PC-3 (cell line): ENCODE measurements around the gene PRSS33. TPM values are rescaled to one million over a fixed set of nuclear protein-coding genes. Genes with fewer than 3 reads are reported as not detected.

ENCODE experiments used
- ATAC-seq: fragments of 200-7000 bp; cut with Tn5 transposase; 2 replicates; pipeline ENCODE4 v1.9.1; 2020; ENCODE audit warnings: mild to moderate bottlenecking, moderate library complexity
- BruUV-seq: library from RNA; stranded (reverse); fragments of 400-500 nt; replicated peaks from 2 replicates; lab custom pipeline; 2021; lab: Mats Ljungman, UMichigan
- CTCF ChIA-PET: fragments of 300-600 bp; sonication (Branson Sonifier 250); formaldehyde crosslinking; loops from one replicate; lab custom pipeline; 2022; ENCODE audit warnings: antibody characterized with exemption; lab: Charles Lee
- POLR2A ChIA-PET: fragments of 300-600 bp; sonication (Branson Sonifier 250); formaldehyde crosslinking; loops from one replicate; lab custom pipeline; 2022; ENCODE audit warnings: antibody characterized with exemption; ENCODE audit not compliant: unreplicated experiment; lab: Charles Lee
- DNase-seq: peaks from one replicate; pipeline ENCODE4 v3.0.0-alpha.2; 2015
- H2AFZ ChIP-seq: fragments of 300-600 bp; sonication (generic); 2 replicates; pipeline ENCODE4 v1.6.0; 2016; ENCODE audit warnings: antibody characterized with exemption, low read length
- H3F3A ChIP-seq: fragments of 300-600 bp; sonication (generic); one replicate; pipeline ENCODE4 v1.6.0; 2017; ENCODE audit warnings: antibody characterized with exemption, low read length, control low read depth, mild to moderate bottlenecking; ENCODE audit not compliant: unreplicated experiment
- H3K27ac ChIP-seq: fragments of 300-600 bp; sonication (generic); 2 replicates; pipeline ENCODE4 v1.5.1; 2016; ENCODE audit warnings: mild to moderate bottlenecking, low read length
- H3K27me3 ChIP-seq: fragments of 300-600 bp; sonication (generic); 2 replicates; pipeline ENCODE4 v1.6.1; 2016; ENCODE audit warnings: low read length, mixed read lengths
- H3K36me3 ChIP-seq: fragments of 300-600 bp; sonication (generic); 2 replicates; pipeline ENCODE4 v1.6.1; 2016; ENCODE audit warnings: low read depth, mixed run types, low read length, mixed read lengths
- H3K4me1 ChIP-seq: fragments of 300-600 bp; sonication (generic); 2 replicates; pipeline ENCODE4 v1.5.1; 2016; ENCODE audit warnings: low read length; ENCODE audit not compliant: insufficient read depth
- H3K4me2 ChIP-seq: fragments of 300-600 bp; sonication (generic); 2 replicates; pipeline ENCODE4 v1.6.0; 2016; ENCODE audit warnings: low read length
- H3K4me3 ChIP-seq: fragments of 300-600 bp; sonication (generic); 2 replicates; pipeline ENCODE4 v1.5.1; 2016; ENCODE audit warnings: mild to moderate bottlenecking, low read length, mixed read lengths
- H3K79me2 ChIP-seq: fragments of 300-600 bp; sonication (generic); 2 replicates; pipeline ENCODE4 v1.6.1; 2017; ENCODE audit warnings: low read length, mixed read lengths
- H3K9ac ChIP-seq: fragments of 300-600 bp; sonication (generic); 2 replicates; pipeline ENCODE4 v1.6.0; 2016; ENCODE audit warnings: mild to moderate bottlenecking, low read length
- H3K9me2 ChIP-seq: fragments of 300-600 bp; sonication (generic); replicated peaks from 2 replicates; pipeline ENCODE4 v1.6.1; 2016; ENCODE audit warnings: mixed run types, low read length, mixed read lengths
- H3K9me3 ChIP-seq: fragments of 300-600 bp; sonication (generic); 2 replicates; pipeline ENCODE4 v1.6.1; 2016; ENCODE audit warnings: low read length, mixed read lengths
- H4K20me1 ChIP-seq: fragments of 300-600 bp; sonication (generic); 2 replicates; pipeline ENCODE4 v1.6.1; 2016; ENCODE audit warnings: low read length, mixed read lengths
- EZH2 ChIP-seq: fragments of 300-600 bp; sonication (generic); IDR thresholded peaks from one replicate; pipeline ENCODE4 v1.6.1; 2017; ENCODE audit warnings: antibody characterized with exemption, mild to moderate bottlenecking, low read length; ENCODE audit not compliant: unreplicated experiment
- EZH2phosphoT487 ChIP-seq: fragments of 300-600 bp; sonication (generic); IDR thresholded peaks from 2 replicates; pipeline ENCODE4 v1.6.1; 2018; ENCODE audit warnings: mild to moderate bottlenecking, antibody characterized with exemption, low read length, borderline replicate concordance
- intact Hi-C: fragments of 100-400 bp; cut with micrococcal nuclease; formaldehyde crosslinking; loops from 2 replicates; pipeline ENCODE4 v1.9.0; 2023
- total RNA-seq: library from RNA; depleted of rRNA; stranded (reverse); fragments of >200 nt; gene quantifications from 2 replicates; pipeline ENCODE4 v1.2.3, GENCODE V29; 2014
- TF ChIP-seq, protein P1 (sequence below): fragments of 300-600 bp; sonication (generic); conservative IDR thresholded peaks from 2 replicates; pipeline ENCODE4 v1.5.1; 2017; ENCODE audit warnings: antibody characterized with exemption, low read depth, mild to moderate bottlenecking, low read length

Gene PRSS33
- total RNA-seq, 1 experiment from 2014 or later, result 0.11 TPM

DNA sequence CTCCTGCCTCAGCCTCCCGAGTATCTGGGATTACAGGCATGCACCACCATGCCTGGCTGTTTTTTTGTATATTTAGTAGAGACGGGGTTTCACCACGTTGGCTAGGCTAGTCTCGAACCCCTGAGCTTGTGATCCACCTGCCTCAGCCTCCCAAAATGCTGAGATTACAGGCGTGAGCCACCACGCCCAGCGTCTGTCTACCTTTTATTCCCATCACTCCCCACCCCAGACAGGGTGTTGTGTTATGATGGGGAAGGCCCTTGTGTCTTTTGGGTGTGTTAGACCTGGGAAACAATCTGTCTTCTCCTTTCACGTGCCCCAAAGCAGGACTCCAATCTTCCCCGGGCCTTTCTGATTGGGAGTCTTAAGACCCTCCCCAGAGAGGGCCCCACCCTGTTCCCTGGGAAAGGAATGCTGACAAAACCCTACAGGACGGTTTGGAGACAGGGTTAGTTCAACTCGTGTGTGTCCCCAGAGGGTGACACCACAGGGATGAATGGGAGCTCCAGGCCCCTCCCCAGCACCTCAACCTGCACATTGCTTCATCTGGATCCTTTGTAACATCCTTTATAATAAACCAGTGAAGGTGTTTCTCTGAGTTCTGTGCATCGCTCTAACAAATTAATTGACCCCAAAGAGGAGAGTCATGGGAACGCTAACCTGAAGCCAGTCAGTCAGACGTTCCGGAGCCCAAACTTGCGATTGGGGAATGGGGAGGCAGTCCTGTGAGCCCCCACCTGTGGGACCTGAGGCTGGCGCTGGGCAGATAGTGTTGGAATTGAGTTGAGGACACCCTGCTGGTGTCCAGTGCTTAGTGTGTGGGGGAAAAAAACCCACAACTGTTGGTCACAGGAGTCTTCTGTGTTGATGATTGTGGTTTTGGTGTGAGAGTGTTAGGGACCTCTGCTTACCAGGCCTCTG lies 7.1 kb downstream of the PRSS33 start:
- Histone ChIP-seq H3K9me3 (no peaks in the 10 kb centered on the region), H3K36me3 (no peaks in the 10 kb centered on the region), H3K27me3 (no peaks in the 10 kb centered on the region), H3F3A (no peaks in the 10 kb centered on the region), H4K20me1 (no peaks in the 10 kb centered on the region), H3K4me1 (peaks cover 15% of the 10 kb centered on the region), H2AFZ (no peak overlapping the region), H3K27ac (no peak overlapping the region), H3K4me2 (no peak overlapping the region), H3K79me2 (peaks cover 32% of the 10 kb centered on the region), H3K9me2 (no peaks in the 10 kb centered on the region), H3K4me3 (no peak overlapping the region), H3K9ac (no peak overlapping the region)
- no peak for TF ChIP-seq EZH2
- no peak for TF ChIP-seq EZH2phosphoT487
- TF ChIP-seq, protein P1, sequence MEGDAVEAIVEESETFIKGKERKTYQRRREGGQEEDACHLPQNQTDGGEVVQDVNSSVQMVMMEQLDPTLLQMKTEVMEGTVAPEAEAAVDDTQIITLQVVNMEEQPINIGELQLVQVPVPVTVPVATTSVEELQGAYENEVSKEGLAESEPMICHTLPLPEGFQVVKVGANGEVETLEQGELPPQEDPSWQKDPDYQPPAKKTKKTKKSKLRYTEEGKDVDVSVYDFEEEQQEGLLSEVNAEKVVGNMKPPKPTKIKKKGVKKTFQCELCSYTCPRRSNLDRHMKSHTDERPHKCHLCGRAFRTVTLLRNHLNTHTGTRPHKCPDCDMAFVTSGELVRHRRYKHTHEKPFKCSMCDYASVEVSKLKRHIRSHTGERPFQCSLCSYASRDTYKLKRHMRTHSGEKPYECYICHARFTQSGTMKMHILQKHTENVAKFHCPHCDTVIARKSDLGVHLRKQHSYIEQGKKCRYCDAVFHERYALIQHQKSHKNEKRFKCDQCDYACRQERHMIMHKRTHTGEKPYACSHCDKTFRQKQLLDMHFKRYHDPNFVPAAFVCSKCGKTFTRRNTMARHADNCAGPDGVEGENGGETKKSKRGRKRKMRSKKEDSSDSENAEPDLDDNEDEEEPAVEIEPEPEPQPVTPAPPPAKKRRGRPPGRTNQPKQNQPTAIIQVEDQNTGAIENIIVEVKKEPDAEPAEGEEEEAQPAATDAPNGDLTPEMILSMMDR, result no peak
- ChIA-PET CTCF (no interaction called here), POLR2A (no interaction called here)
- no peak for ATAC-seq
- intact Hi-C loops, result loop anchor here (10.0 kb wide), 1 partner anchor 45 kb away; no protein-coding TSS in a partner anchor
- no TSS peak for BruUV-seq
- DNase-seq, result no peak

DNA sequence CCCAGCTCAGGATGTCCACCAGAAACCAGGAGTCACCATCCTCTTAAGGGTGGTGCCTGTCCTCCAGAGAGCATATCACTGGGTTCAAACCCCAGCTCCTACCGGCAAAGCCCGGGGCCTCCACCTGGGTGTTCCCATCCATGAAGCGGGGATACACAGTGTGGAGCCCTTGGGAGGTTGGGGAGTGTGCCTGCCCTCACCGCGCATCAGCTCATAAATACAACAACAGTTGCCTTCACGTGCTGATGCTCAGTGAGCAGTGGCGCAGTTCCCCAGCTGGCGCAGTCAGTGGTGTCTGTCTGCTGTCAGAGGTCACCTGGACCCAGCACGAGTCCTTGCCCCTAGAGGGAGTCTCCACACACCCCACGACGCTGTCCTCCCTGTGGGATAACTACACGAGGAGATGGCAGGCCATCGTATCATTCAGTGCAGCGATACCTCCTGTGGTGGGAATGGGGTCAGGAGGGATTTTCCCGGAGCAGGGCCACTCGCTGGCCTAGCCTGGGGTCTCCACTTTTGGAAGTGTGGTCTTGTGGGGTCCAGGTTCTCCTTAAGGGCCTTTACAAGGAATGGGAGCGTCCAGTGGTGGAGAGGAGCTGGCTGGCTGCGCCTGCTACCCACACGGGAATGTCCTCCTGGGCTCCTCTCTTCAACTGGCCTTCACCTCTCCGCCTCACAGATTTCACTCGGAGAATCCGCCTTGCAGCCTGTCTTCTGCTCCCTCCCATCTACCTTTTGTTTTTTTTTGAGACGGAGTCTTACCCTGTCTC lies 8.0 kb downstream of the PRSS33 start:
- Histone ChIP-seq H3K36me3 (no peaks in the 10 kb centered on the region; the same call in 1 of the 2 replicates), H3K4me2 (no peak overlapping the region), H3K79me2 (peaks cover 41% of the 10 kb centered on the region), H3K9me2 (no peaks in the 10 kb centered on the region), H3F3A (no peaks in the 10 kb centered on the region), H2AFZ (no peak overlapping the region), H4K20me1 (no peaks in the 10 kb centered on the region), H3K4me1 (peaks cover 15% of the 10 kb centered on the region), H3K9me3 (no peaks in the 10 kb centered on the region), H3K27me3 (no peaks in the 10 kb centered on the region), H3K9ac (no peak overlapping the region), H3K27ac (no peak overlapping the region), H3K4me3 (no peak overlapping the region)
- ATAC-seq (no peak), DNase-seq (no peak)
- POLR2A ChIA-PET, result no interaction called here
- intact Hi-C loops, result loop anchor here (10.0 kb wide), 1 partner anchor 45 kb away; no protein-coding TSS in a partner anchor
- no TSS peak for BruUV-seq
- TF ChIP-seq, protein P1, result no peak
- TF ChIP-seq EZH2 (no peak), EZH2phosphoT487 (no peak)
- CTCF ChIA-PET, result no interaction called here
